Progenitor cell of endocrine pancreas (in vitro differentiated cells): ENCODE results near the gene MTCH1. TPM values are rescaled to one million over a fixed set of nuclear protein-coding genes. Genes with fewer than 3 reads are reported as not detected.

Experiments used
- DNase-seq: peaks from one replicate; pipeline ENCODE4 v3.0.0; 2021; ENCODE audit warnings: low spot score; ENCODE audit not compliant: unreplicated experiment
- H3K27ac Mint-ChIP-seq: 2 replicates; pipeline ENCODE4 v1.8.0; 2021; ENCODE audit warnings: mild to moderate bottlenecking, moderate library complexity, mixed read lengths
- H3K27me3 Mint-ChIP-seq: 2 replicates; pipeline ENCODE4 v1.8.0; 2021; ENCODE audit warnings: mixed read lengths
- H3K36me3 Mint-ChIP-seq: 2 replicates; pipeline ENCODE4 v1.8.0; 2022; ENCODE audit warnings: mixed read lengths; ENCODE audit not compliant: insufficient read depth
- H3K4me1 Mint-ChIP-seq: 2 replicates; pipeline ENCODE4 v1.8.0; 2021; ENCODE audit warnings: low read depth, mixed read lengths
- H3K4me3 Mint-ChIP-seq: 2 replicates; pipeline ENCODE4 v1.8.0; 2021; ENCODE audit warnings: low read depth, mild to moderate bottlenecking, moderate library complexity, mixed read lengths
- H3K9me3 Mint-ChIP-seq: 2 replicates; pipeline ENCODE4 v1.8.0; 2021; ENCODE audit warnings: low read depth, mixed read lengths
- total RNA-seq: library from RNA; stranded (reverse); gene quantifications from 2 replicates; pipeline ENCODE4 v1.2.1, GENCODE V29; 2021
- TF ChIP-seq, protein P1 (sequence below): fragments of 200-600 bp; sonication (generic); IDR thresholded peaks from one replicate; pipeline ENCODE4 v1.5.0; 2021; ENCODE audit warnings: antibody characterized with exemption, mild to moderate bottlenecking; ENCODE audit not compliant: unreplicated experiment

Gene MTCH1
- total RNA-seq, 1 donor from 2014 or later = 145 TPM

DNA sequence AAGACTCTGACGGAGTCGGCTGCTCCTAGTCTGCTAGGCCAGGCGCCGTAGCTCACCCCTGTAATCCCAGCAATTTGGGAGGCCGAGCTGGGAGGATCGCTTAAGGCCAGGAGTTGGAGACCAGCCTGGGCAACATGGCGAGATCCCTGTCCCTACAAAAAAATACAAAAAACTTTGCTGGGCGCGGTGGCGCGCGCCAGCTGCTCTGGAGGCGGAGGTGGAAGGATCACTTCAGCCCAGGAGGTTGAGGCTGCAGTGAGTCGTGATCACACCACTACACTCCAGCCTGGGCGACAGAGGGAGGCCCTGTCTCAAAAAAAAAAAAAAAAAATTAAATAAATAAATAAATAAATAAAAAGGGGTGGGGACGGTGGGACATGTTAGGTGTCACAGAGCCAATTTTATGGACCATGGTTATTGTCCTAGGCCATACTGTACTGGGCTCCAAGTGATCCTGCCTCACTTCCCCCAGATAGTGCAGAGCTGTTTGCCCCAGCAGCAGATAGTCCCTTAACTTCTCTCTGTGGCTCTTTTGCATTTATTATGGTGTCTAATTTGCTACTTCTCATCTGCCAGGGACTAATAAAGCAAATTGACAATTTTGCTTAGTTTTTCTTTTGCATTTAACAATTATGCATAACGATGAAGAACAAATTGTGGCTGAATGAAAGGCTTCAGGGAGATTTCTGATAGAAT is 26.3 kb downstream of the MTCH1 start:
- no peaks in the 10 kb centered on the region for H3K27me3 Mint-ChIP-seq
- H3K9me3 Mint-ChIP-seq = no peaks in the 10 kb centered on the region
- peaks cover 3% of the 10 kb centered on the region for H3K4me1 Mint-ChIP-seq
- H3K27ac Mint-ChIP-seq = no peak overlapping the region
- TF ChIP-seq, protein P1, sequence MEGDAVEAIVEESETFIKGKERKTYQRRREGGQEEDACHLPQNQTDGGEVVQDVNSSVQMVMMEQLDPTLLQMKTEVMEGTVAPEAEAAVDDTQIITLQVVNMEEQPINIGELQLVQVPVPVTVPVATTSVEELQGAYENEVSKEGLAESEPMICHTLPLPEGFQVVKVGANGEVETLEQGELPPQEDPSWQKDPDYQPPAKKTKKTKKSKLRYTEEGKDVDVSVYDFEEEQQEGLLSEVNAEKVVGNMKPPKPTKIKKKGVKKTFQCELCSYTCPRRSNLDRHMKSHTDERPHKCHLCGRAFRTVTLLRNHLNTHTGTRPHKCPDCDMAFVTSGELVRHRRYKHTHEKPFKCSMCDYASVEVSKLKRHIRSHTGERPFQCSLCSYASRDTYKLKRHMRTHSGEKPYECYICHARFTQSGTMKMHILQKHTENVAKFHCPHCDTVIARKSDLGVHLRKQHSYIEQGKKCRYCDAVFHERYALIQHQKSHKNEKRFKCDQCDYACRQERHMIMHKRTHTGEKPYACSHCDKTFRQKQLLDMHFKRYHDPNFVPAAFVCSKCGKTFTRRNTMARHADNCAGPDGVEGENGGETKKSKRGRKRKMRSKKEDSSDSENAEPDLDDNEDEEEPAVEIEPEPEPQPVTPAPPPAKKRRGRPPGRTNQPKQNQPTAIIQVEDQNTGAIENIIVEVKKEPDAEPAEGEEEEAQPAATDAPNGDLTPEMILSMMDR = no peak
- DNase-seq = no peak
- H3K36me3 Mint-ChIP-seq = no peaks in the 10 kb centered on the region
- no peak overlapping the region for H3K4me3 Mint-ChIP-seq

DNA sequence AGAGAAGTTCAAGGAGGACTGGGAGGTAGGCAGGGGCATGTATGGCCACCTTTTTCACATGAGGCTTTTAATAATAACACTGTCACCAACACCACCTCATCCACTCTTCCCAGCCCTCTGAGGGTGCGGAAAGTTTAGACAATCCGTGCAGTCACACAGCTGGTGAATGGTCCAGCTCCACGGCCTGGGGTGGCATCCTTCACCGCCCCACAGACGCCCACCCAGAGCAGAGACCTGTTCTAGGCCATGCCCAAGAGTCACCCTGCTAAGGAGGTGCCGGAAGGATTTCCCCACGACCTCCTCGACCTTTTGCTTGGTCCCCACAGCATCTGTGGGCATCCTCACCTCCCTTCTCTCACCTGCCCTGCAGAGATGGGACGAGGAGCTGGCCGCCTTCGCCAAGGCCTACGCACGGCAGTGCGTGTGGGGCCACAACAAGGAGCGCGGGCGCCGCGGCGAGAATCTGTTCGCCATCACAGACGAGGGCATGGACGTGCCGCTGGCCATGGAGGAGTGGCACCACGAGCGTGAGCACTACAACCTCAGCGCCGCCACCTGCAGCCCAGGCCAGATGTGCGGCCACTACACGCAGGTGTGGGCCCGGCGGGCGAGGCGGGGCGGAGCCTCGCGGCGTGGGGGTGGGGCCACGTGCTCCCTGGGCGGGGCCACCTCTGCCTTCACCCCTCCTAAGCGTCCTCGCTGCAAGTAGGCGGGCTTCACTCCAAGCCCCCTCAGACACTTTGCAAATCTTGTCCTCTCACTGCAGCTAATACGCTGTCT is 27.0 kb downstream of the MTCH1 start:
- Mint-ChIP-seq H3K4me3 (no peak overlapping the region), H3K9me3 (no peaks in the 10 kb centered on the region), H3K27me3 (no peaks in the 10 kb centered on the region), H3K4me1 (peaks cover 3% of the 10 kb centered on the region), H3K36me3 (no peaks in the 10 kb centered on the region), H3K27ac (no peak overlapping the region)
- TF ChIP-seq, protein P1 = no peak
- DNase-seq = no peak

DNA sequence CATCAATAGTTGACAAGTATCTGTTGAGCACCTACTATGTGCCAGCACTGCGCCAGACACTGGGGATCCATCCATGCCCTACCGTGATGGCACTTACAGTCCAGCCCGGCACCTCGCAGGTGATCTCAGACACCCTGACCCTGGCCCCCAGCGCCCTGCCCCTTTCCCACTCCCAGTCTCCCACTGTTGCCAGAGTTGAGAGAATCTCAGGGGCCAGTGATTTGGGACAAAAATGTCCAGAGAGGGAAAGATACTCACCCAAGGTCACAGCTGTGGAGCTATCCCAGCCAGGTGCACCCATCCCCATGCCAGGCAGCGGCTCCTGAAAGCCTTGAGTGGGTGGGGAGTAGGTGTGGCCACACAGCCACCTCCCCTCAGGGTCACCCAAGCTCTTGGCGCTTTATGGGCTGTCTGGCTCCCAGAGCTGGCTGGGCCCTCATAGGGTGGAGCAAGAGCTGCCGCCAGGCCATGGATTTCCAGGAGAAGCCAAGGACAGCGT is 28.2 kb downstream of the MTCH1 start:
- H3K27ac Mint-ChIP-seq = no peak overlapping the region
- no peak for DNase-seq
- no peak overlapping the region for H3K4me3 Mint-ChIP-seq
- no peaks in the 10 kb centered on the region for H3K36me3 Mint-ChIP-seq
- H3K9me3 Mint-ChIP-seq = no peaks in the 10 kb centered on the region
- TF ChIP-seq, protein P1 = no peak
- H3K4me1 Mint-ChIP-seq = peaks cover 3% of the 10 kb centered on the region
- H3K27me3 Mint-ChIP-seq = no peaks in the 10 kb centered on the region

DNA sequence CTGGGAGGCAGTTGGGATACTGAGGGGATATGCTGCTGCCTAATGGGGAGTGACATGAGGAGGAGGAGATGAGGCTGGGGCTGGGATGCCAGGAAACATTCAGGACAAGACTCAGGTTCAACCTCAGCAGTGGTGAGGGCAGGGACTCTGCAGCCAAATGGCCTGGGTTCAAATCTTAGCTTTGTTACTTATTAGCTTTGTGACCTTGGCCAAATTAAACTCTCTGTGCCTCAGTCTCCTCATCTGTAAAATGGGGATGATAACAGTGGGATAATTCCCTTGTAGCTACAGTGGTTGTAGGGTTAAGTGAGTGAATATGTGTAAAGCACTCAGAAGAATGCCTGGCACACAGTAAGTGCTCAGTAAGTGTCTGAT is 29.6 kb downstream of the MTCH1 start:
- H3K4me3 Mint-ChIP-seq = no peak overlapping the region
- no peaks in the 10 kb centered on the region for H3K27me3 Mint-ChIP-seq
- no peaks in the 10 kb centered on the region for H3K9me3 Mint-ChIP-seq
- H3K36me3 Mint-ChIP-seq = no peaks in the 10 kb centered on the region
- H3K27ac Mint-ChIP-seq = no peak overlapping the region
- TF ChIP-seq, protein P1 = no peak
- no peak for DNase-seq
- H3K4me1 Mint-ChIP-seq = peaks cover 3% of the 10 kb centered on the region

DNA sequence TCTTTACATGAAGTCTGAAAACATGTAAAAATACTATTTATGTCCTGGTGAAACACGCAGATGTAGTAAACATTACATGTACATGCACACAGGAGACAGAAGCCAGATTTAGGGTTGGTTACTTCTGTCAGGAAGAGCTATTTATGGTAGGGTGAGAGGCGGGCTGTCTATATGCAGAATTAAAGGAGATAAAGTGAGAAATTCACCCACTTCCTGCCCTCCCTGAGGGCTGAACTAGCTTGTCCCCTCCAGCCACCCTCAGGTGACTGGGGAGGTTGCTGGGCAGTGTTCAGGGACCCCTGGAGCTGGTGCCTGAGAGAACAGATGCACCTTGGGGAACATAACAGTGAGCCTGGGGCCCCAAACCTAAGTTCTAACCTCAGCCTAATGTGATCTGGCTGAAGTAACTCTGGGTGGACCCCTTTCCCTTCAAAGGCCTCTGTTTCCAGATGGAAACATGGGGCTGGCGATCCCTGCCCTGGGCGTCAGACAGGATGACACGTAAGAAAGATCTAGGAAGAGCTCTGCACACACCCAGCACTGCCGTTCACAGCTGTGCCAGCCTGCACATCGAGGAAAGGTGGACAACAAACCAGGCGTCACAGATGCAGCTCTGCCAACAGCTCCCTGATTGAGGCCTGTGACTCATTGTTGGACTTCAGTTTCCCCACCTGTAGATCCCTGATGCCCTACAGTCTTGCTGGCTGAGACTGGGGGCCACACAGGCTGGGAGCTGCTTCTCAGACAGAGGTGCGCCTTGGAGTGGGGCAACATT is 30.1 kb downstream of the MTCH1 start:
- no peaks in the 10 kb centered on the region for H3K27me3 Mint-ChIP-seq
- no peaks in the 10 kb centered on the region for H3K9me3 Mint-ChIP-seq
- peaks cover 3% of the 10 kb centered on the region for H3K4me1 Mint-ChIP-seq
- no peak overlapping the region for H3K27ac Mint-ChIP-seq
- H3K4me3 Mint-ChIP-seq = no peak overlapping the region
- TF ChIP-seq, protein P1 = no peak
- no peaks in the 10 kb centered on the region for H3K36me3 Mint-ChIP-seq
- DNase-seq = no peak
